Measurements from ENCODE around the gene MRGPRE.

The MRGPRE gene

DNA sequence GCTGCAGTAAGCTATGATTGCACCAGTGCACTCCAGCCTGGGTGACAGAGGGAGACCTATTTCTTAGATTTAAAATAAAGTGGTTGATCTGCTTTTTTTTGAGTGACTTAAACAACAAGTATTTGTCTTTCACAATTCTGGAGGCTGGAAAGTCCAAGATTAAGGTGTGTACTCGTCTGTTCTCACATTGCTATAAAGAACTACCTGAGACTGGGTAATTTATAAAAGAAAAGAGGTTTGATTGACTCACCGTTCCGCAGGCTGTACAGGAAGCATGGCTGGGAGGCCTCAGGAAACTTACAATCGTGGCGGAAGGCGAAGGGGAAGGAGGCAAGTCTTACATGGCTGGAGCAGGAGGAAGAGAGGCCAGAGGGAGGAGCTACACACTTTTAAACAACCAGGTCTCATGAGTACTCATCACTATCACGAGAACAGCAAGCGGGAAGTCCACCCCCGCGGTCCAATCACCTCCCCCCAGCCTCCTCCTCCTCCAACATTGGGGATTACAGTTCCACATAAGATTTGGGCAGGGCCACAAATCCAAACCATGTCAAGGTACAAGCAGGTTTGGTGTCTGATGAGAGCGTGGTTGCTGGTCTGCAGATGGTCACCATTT is 47.4 kb downstream of the MRGPRE start:
- no peak for DNase-seq (ENCODE audit: low spot score in 2 of 2)
- H3K4me1 Mint-ChIP-seq, result no peaks in the 10 kb centered on the region
- H3K27me3 Mint-ChIP-seq, result peaks cover 3% of the 10 kb centered on the region
- no peak overlapping the region for H3K4me3 Mint-ChIP-seq
- no peak for ATAC-seq (replicated peaks; ENCODE audit: extremely low read depth, poor library complexity, severe bottlenecking)
- no peaks in the 10 kb centered on the region for H3K36me3 Mint-ChIP-seq (ENCODE audit: insufficient read depth)
- no peaks in the 10 kb centered on the region for H3K9me3 Mint-ChIP-seq
- no peak overlapping the region for H3K27ac Mint-ChIP-seq (ENCODE audit: low read depth)

DNA sequence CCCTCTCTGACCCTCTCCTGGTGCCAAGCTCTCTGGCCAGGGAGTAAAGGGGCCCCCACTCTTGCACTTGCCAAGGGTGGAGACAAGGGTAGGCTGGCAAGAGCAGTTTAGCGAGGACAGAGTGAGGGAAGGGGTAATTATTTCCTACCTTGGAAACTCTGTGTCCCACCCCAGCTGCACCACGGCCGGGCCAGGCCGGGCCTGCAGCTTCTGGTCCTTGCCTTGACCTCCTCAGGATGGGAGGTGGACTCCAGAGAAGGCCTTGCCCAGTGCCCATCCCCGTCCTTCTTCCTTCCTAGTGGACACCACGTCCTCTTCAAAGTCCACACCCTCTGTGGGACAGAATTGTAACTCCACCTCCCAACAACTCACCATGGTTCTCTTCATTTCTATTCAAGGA is 48.7 kb downstream of the MRGPRE start:
- Mint-ChIP-seq H3K27me3 (no peaks in the 10 kb centered on the region), H3K4me1 (no peaks in the 10 kb centered on the region), H3K36me3 (ENCODE audit: insufficient read depth) (no peaks in the 10 kb centered on the region), H3K4me3 (no peak overlapping the region), H3K9me3 (no peaks in the 10 kb centered on the region), H3K27ac (ENCODE audit: low read depth) (no peak overlapping the region)
- ATAC-seq (replicated peaks; ENCODE audit: extremely low read depth, poor library complexity, severe bottlenecking) (no peak), DNase-seq (ENCODE audit: low spot score in 2 of 2) (no peak)

DNA sequence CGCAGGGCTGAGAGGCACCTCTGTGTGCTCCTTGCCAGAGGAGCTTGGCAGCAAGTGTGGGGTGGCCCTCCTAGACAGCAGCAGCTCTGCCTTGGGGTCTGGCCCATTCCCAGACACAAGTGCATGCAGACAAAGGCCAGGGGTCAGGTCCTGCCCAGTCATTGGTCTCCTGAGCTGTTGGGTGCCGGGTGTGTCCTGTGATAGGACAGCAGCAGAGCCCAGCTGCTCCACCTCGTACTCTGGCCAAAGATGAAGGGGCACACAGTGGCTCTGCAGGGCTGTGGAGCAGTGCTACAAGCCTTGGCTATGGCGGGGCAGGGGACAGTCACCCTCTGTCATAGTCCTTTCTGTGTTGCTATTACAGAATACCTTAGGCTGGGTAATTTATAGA is 49.8 kb downstream of the MRGPRE start:
- H3K36me3 Mint-ChIP-seq (ENCODE audit: insufficient read depth), result no peaks in the 10 kb centered on the region
- no peaks in the 10 kb centered on the region for H3K4me1 Mint-ChIP-seq
- no peak overlapping the region for H3K27ac Mint-ChIP-seq (ENCODE audit: low read depth)
- H3K4me3 Mint-ChIP-seq, result no peak overlapping the region
- no peaks in the 10 kb centered on the region for H3K9me3 Mint-ChIP-seq
- no peaks in the 10 kb centered on the region for H3K27me3 Mint-ChIP-seq
- no peak for DNase-seq (ENCODE audit: low spot score in 2 of 2)
- ATAC-seq (replicated peaks; ENCODE audit: extremely low read depth, poor library complexity, severe bottlenecking), result no peak

DNA sequence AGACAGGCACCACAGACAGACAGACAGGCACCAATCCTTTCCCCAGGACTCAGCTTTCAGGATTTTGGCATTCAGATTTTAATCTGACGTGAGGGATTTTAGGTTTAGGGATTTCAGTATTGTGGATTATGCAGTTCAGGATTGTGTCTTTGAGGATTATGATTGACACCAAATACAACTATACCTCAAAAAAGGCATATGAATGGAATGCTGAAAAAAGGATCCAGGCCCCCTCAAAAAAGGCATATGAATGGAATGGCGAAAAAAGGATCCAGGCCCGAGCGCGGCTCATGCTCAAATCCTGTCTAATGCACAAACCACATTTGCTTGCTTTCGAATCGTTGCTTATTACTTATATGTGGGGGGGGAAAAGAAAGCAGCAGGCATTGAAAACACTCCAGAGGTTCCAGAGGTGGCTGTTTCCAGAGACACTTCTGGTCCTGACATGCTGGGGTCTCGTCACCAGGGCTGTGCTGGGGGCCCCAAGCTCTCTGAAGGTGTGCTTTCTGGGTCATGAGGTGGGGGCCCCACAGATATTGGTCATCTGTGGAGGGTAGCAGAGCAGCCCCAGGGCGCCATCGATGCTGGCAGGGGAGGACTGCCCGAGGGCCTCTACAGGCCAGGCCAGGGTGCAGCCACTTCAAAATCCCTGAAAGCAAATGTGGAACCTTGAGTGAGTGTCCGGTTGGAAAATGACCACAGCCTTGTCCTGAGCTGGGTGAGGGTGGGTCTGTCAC is 50.3 kb downstream of the MRGPRE start:
- DNase-seq (ENCODE audit: low spot score in 2 of 2), result no peak
- no peak for ATAC-seq (replicated peaks; ENCODE audit: extremely low read depth, poor library complexity, severe bottlenecking)
- Mint-ChIP-seq H3K4me1 (no peaks in the 10 kb centered on the region), H3K4me3 (no peak overlapping the region), H3K36me3 (ENCODE audit: insufficient read depth) (no peaks in the 10 kb centered on the region), H3K27me3 (no peaks in the 10 kb centered on the region), H3K9me3 (no peaks in the 10 kb centered on the region), H3K27ac (ENCODE audit: low read depth) (no peak overlapping the region)

DNA sequence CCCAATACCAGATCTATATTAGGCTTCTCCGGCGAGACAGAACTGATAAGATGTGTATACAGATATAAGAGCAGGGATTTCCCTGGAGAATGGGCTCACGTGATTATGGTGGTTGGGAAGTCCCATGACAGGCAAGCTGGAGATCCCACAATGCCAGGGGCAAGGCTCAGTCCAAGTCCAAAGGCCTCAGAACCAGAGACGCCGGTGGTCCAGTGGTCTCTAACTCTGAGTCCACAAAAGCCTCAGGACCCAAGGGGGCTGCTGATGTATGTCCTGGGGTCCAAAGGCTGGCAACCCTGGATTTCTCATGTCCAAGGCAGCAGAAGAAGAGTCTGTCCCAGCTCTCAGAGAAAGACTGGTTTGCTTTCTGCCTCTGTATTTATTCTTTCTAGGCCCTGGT is 51.3 kb downstream of the MRGPRE start:
- no peak for DNase-seq (ENCODE audit: low spot score in 2 of 2)
- Mint-ChIP-seq H3K27ac (ENCODE audit: low read depth) (no peak overlapping the region), H3K27me3 (no peaks in the 10 kb centered on the region), H3K4me3 (no peak overlapping the region), H3K36me3 (ENCODE audit: insufficient read depth) (no peaks in the 10 kb centered on the region), H3K4me1 (no peaks in the 10 kb centered on the region), H3K9me3 (peaks cover under 1% of the 10 kb centered on the region)
- no peak for ATAC-seq (replicated peaks; ENCODE audit: extremely low read depth, poor library complexity, severe bottlenecking)

DNA sequence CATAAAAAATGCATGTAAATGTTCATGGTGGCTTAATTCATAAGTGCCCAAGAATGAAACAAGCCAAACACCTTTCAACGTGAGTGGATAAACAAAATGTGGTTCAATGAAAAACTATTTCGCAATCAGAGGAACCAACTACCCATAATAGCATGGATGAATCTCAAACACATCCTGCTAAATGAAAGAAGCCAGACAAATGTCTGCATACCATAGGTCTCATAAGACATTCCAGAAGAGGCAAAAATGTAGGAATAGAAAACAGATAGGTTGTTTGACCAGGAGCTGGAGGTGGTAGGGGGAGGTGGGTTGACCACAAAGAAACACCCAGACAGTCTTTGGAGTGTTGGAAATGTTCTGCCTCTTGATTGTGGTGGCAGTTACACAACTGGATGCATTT is 53.9 kb downstream of the MRGPRE start:
- H3K27ac Mint-ChIP-seq (ENCODE audit: low read depth), result no peak overlapping the region
- H3K27me3 Mint-ChIP-seq, result no peaks in the 10 kb centered on the region
- no peaks in the 10 kb centered on the region for H3K36me3 Mint-ChIP-seq (ENCODE audit: insufficient read depth)
- H3K4me3 Mint-ChIP-seq, result no peak overlapping the region
- DNase-seq (ENCODE audit: low spot score in 2 of 2) (no peak), ATAC-seq (replicated peaks; ENCODE audit: extremely low read depth, poor library complexity, severe bottlenecking) (no peak)
- no peaks in the 10 kb centered on the region for H3K4me1 Mint-ChIP-seq
- peaks cover 6% of the 10 kb centered on the region for H3K9me3 Mint-ChIP-seq

DNA sequence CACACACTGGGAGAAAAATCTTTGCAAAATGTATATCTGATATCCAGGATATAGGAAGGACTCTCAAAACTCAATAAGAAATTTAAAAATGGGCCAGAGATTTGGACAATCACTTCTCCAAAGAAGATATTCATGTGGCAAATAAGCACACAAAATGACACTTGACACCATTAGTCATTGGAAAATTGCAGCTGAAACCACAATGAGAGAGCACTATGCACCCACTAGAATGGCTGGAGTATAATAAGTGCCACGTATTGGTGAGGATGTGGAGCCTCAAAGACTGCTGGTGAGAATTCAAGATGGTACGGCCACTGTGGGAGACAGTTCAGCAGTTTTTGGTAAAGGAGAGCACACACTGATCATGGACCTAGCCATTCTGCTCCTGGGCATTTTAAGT is 54.3 kb downstream of the MRGPRE start:
- Mint-ChIP-seq H3K36me3 (ENCODE audit: insufficient read depth) (no peaks in the 10 kb centered on the region), H3K27ac (ENCODE audit: low read depth) (no peak overlapping the region)

More for the DNA sequence above, 54.3 kb downstream of the MRGPRE start:
- Mint-ChIP-seq H3K4me1 (no peaks in the 10 kb centered on the region), H3K27me3 (no peaks in the 10 kb centered on the region), H3K4me3 (no peak overlapping the region), H3K9me3 (peaks cover 6% of the 10 kb centered on the region)
- no peak for DNase-seq (ENCODE audit: low spot score in 2 of 2)
- ATAC-seq (replicated peaks; ENCODE audit: extremely low read depth, poor library complexity, severe bottlenecking), result no peak
